Stimulated activated CD4-positive, alpha-beta T cell treated with anti-CD3 and anti-CD28 coated beads, Interleukin-12 subunit alpha, Interleukin-12 subunit beta, amount 100 ng/mL, for 4 hours (primary cell): ENCODE results near the gene CCL19.
A peak's percentile ranks its signal among the peaks of the same experiment; 100 is the strongest.
"Not testable (repeated sequence)": the region's sequence is repeated elsewhere in the genome, so short reads cannot be mapped to it uniquely, and the experiment has no call there.

Experiments used
- DNase-seq: peaks from one replicate; pipeline ENCODE4 v3.0.0-alpha.2; 2020

CCL19 gene

DNA sequence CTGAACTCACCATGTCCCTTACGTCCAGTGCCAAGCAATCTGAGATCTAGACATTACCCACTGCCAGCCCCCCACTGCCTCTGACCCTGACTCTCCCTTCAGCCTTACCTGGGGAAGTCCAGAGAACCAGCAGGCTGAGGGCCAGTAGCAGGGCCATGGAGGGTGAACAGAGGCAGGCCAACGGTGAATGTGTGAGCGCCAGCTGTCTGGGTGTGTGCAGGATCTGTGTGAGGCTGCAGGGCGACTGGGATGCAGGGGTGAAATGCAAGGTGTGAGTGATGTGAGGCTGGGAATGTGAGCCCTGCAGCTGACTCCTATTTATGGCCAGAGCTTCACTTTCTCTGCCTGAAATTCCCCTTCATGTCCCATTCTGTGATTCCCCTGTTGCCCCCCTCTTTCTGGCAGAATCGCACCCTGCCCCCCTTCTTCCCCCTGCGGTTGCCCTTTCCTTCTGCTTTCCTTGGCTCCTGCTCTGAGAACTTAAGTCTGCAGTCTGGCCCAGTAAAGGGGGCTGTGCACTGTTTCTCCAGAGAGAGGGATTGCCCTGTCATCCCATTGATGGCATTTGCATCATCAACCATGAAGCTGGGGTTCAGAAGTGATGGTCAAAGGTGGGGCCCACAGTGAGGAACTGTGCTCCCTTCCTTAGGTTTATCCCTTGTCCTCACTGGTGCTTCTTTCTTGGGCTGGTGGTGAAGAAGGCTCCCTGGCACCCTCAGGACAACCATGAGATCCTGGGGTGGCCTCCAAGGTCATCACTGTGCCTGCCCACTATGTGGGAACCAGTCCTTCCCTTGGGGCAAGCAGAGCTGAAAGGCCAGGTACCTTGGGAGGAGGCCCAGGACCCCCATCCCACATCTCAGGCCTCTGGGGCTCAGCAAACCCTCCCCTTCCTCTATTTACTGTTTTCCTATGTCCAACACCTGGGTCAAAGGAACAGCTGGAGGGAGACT lies at the start of gene CCL19:
TSS of gene CCL19 (minus strand) at position 294 of the 953 bp plus-strand sequence. CDS start at position 157, 137 bp downstream.
- no peak for DNase-seq

DNA sequence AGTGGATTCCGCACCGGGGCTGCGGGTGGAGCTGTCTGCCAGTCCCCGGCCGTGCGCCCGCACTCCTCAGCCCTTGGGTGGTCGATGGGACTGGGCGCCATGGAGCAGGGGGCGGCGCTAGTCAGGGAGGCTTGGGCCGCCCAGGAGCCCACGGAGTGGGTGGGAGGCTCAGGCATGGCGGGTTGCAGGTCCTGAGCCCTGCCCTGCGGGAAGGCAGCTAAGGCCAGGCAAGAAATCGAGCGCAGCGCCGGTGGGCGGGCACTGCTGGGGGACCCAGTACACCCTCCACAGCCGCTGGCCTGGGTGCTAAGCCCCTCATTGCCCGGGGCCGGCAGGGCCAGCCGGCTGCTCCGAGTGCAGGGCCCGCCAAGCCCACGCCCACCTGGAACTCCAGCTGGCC lies 49.1 kb upstream of the CCL19 start:
- DNase-seq = not testable (repeated sequence)

- DNase-seq = no peak
These were observed 46.7 kb upstream of the CCL19 start for GRCh38 chr9:34737677-34738260.

GRCh38 chr9:34734720-34735119 lies 43.6 kb upstream of the CCL19 start:
- no peak for DNase-seq

DNA sequence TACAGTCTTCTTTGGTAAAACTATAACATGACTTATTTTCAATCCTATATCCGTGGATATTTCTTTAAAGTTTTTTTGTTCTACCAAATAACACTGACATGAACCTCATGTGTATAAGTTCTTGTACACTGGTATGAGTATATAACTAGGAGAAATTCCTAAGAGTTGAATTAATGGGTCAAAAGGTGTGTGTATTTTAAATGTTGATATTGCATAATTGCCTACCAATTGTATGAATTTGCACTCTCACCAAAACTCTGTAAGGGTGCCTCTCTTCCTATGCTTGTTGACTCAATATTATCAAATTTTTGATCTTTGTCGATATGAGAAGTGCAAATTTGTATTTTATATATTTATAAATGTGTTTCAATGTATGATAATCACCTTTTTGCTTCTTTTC lies 41.8 kb upstream of the CCL19 start:
- no peak for DNase-seq

GRCh38 chr9:34732478-34732877 lies 41.4 kb upstream of the CCL19 start:
- DNase-seq = no peak

DNA sequence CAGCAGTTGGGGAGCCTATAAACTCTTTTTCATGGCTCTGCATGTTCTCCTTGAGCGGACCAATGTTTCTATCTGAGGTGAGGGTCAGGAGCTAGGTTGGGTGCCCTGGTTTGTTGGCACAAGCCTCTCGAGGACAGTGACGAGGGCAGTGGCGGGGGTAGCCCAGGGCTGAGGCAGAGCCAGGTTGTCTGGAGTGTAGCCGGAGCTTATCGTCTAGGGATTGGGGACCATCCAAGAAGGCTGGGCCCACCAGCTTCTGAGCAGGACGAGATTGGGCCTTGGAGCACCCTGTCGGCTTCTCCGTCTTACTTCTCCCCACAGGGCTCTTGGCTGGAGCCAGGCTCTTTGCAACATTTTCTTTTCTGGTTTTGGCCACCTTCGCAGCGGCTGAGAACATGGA lies 32.1 kb upstream of the CCL19 start:
- no peak for DNase-seq

- DNase-seq = not testable (repeated sequence)
These were observed 28.6 kb upstream of the CCL19 start for GRCh38 chr9:34719769-34720025.

- DNase-seq = no peak
These were observed 28.1 kb upstream of the CCL19 start for GRCh38 chr9:34719021-34719768.

GRCh38 chr9:34717996-34718614 lies 27.0 kb upstream of the CCL19 start:
- DNase-seq = no peak

GRCh38 chr9:34716711-34717110 lies 25.6 kb upstream of the CCL19 start:
- DNase-seq = no peak

- no peak for DNase-seq
These were observed 24.7 kb upstream of the CCL19 start for GRCh38 chr9:34715639-34716215.

- DNase-seq = no peak
These were observed 22.9 kb upstream of the CCL19 start for GRCh38 chr9:34714007-34714406.

- no peak for DNase-seq
These were observed 21.1 kb upstream of the CCL19 start for GRCh38 chr9:34712140-34712539.

DNA sequence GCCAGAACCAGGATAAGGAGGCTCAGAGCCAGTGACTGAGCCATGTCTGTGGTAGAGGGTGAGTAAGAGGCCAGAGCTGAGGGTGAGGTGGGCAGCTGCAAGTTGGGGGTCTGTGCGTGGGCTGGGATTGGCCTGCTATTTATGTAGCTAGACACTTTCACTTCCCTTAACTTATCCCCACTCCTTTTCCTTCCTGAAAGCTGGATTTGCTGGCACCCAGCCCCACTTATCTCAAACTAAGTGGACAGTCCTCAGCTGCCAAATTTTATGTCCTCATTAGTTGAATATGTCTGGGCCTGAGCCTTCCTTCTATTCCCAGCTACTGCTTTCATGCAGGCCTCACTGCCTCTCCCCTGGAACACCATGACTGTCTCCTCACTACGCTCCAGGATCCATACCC lies 18.9 kb upstream of the CCL19 start, which contains the start of gene CCL21:
TSS of gene CCL21 (minus strand) at position 114 of the 400 bp plus-strand sequence. CDS start at position 44, 70 bp downstream.
- no peak for DNase-seq

DNA sequence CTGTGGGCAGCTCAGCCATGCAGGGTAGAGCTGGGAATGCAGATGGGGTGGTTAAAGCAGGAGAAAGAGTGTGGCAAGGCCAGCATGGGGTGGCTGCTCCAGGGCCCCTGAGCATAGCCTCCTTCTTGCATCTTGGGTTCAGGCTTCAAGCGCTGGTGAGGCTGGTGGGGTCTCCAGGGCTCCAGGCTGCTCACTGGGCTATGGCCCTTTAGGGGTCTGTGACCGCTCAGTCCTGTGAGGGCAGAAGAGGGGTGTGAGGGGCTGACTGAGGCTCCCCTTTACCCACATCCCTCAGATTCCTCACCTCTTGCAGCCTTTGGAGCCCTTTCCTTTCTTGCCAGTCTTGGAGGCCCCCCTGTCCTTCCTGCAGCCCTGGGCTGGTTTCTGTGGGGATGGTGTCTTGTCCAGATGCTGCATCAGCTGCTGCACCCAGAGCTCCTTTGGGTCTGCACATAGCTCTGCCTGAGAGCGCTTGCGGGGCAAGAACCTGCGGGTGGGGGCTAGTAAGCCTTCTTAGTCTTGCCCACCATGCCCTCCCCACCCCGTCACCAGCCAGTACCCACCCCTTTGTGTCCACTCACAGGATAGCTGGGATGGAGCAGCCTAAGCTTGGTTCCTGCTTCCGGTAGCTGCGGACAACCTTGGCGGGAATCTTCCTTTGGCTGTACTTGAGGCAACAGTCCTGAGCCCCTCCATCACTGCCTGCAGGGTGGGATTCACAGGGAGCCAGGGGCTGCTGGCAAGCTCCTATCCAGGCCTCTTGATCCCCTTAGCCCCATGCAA lies 18.3 kb upstream of the CCL19 start:
- no peak for DNase-seq

DNA sequence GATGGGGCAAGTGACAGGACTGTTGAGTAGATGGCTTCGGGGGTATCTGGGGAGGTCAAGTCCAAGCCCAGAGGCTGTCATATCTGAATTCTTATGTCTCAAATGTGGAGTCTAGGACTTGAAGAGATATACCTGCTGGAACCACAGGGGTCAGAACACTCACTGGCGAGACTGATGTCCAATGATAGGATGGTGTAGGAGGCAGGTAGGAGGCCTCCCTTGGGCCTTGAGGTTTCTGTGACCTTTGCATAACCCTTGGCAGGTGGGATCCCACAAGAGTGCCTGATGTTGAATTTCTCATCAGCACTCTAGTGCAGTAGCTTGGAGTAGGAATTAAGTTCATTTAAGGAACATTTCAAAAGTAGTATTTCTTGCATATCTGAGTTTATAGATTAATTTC lies 16.1 kb upstream of the CCL19 start:
- no peak for DNase-seq

DNA sequence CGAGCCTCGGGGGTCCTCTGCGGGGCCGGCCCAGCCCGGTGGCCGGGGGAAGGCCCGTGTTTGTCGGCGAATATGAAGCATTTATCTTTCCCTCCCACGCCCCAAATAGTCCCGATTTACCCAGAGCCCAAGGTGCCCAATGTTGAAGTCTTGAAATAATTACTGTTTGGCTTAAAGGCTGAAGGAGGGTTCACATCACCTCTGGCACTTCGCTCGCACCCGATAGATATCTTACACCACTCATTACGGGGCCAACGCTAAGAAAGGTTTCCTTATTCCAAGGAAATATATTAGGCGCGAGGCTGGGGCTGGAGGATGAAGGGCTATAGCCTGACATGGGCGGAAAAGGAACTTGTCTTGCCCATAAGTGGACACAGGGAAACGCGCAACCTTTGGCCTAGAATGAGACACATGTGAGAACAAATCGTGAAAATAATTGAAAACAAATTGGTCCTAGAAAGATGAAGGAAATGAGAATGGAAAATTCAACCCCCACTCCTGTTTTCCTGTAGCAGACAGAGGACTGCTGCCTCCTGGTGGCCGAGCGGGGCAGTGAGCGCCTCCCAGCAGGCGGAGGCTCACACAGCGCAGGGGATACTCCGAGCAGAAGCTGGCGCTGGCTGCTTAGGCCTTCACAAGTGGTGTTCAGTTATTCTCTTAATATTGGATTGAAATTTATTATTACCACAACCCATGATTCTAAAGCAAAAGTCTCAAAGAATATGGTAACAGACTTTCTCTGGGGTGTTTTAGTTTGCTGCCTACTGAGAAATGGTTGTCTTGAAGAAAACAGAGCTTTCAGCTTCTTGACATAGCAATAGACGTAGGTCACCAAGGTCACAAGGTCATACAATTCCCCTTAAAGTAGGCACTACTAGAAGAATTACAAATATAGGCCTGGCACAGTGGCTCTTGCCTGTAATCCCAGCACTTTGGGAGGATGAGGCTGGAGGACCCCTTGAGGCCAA lies 11.0 kb upstream of the CCL19 start:
- DNase-seq = peak; percentile 83

DNA sequence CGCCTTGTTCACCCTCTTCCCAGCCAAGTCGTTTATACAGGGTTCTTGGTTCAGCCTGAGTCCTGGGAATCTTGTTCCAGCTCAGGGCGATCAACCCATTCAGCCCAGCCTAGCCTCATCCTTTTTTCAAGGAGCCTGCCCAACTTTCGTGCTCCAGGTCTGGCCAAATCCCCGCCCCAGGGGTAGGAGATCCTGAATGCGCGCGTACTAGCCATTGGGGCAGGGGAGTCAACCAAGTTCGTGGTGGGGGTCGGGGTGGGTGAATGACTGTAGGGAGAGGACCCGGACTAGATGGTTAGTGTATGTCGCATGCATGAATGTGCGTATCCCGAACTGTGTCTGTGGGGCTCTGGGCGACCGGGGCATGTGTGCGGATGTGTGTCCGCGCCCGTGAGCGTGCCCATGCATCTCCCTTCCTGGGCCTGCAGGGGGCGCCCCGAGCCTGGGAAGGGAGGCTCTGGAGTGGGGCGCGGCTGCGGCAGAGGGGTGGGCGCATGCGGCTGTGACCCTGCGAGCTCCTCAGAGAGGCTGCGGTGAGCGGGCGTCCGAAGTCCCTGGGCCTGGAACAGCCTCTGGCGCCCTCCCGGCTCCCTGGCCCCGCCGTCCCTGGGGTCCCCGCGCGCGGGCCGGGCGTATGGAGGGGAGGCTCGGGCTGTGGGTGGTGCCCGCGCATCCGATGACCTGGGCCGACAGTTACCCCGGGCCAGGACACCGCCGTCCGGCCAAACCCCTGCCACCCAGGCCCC lies 10.1 kb upstream of the CCL19 start:
- peak; percentile 74 for DNase-seq

DNA sequence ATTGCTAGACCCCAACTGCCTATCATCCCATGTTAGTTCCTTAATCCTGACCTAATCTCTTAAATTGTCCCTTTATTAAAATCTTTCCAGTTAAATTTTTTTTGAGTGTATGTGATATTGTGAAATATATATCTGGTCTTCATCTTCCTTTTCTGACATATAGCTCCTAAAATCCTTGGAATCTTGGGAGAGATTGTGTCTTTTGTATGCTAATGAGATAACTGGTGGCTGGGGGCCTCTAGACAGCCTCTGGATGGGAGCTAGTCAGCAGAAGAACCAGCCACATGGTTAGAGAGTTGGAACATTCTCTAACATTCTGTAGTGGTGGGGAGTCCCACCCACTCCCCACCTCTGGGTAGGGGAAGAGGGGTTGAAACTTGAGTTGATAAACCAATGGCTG lies 3.7 kb upstream of the CCL19 start:
- DNase-seq = no peak
